ENCODE results near the gene RAET1E. TPM values are rescaled to one million over a fixed set of nuclear protein-coding genes. Genes with fewer than 3 reads are reported as not detected.

Gene RAET1E
- total and polyA plus RNA-seq, 9 of the 15 experiments (the other 6 are each of a cell fraction or from before 2014, with no cell fraction given): not detected

- TF ChIP-seq ATF4 (CRISPR knock-in tag; IDR thresholded peaks at IDR 0.05) (no peak), SNAPC5 (CRISPR knock-in tag; IDR thresholded peaks at IDR 0.05) (no peak), MYNN (IDR thresholded peaks at IDR 0.05) (no peak), MYNN (CRISPR knock-in tag; IDR thresholded peaks at IDR 0.05) (no peak), SMAD2 (IDR thresholded peaks at IDR 0.05; ENCODE audit: low read depth, low read length) (no peak), HDAC8 (tag; IDR thresholded peaks at IDR 0.05) (no peak), HOXB6 (CRISPR knock-in tag; IDR thresholded peaks at IDR 0.05; ENCODE audit: borderline replicate concordance) (no peak), ZNF584 (CRISPR knock-in tag; IDR thresholded peaks at IDR 0.05; ENCODE audit: low read depth) (no peak), MBD2 (IDR thresholded peaks at IDR 0.05; ENCODE audit: borderline replicate concordance, low read depth) (no peak; the same call in 1 of the 2 replicates), E4F1 (CRISPR knock-in tag; IDR thresholded peaks at IDR 0.05; ENCODE audit: borderline replicate concordance) (no peak), ZHX1 (conservative IDR thresholded peaks at IDR 0.05; ENCODE audit: low read length) (no peak), ZFX (CRISPR knock-in tag; IDR thresholded peaks at IDR 0.05) (no peak), ZBTB5 (IDR thresholded peaks at IDR 0.05) (no peak), TEAD1 (CRISPR knock-in tag; IDR thresholded peaks at IDR 0.05) (no peak; a peak in 1 of 4 replicates), CEBPB (tag; IDR thresholded peaks at IDR 0.05) (peak; percentile 90), MECOM (CRISPR knock-in tag; IDR thresholded peaks at IDR 0.05) (no peak), SMAD4 (CRISPR knock-in tag; conservative IDR thresholded peaks at IDR 0.05) (no peak), ZNF146 (CRISPR knock-in tag; IDR thresholded peaks at IDR 0.05; ENCODE audit: unreplicated experiment) (no peak), TAF9B (IDR thresholded peaks at IDR 0.05; ENCODE audit: partially characterized antibody) (peak; percentile 34), NR3C1 (CRISPR knock-in tag; IDR thresholded peaks at IDR 0.05) (no peak), ZNF699 (CRISPR knock-in tag; IDR thresholded peaks at IDR 0.05; ENCODE audit: insufficient replicate concordance) (no peak)
Measured at GRCh38 chr6:149867876-149868640, 29.9 kb downstream of the RAET1E start (continued).

All from K562 (cell line).